ENCODE results near the gene UNC5C. TPM values are rescaled to one million over a fixed set of nuclear protein-coding genes. Genes with fewer than 3 reads are reported as not detected.

The UNC5C gene
- polyA plus RNA-seq, 1 of the 3 experiments (the other 2 are of a cell fraction), result 3.3 TPM

DNA sequence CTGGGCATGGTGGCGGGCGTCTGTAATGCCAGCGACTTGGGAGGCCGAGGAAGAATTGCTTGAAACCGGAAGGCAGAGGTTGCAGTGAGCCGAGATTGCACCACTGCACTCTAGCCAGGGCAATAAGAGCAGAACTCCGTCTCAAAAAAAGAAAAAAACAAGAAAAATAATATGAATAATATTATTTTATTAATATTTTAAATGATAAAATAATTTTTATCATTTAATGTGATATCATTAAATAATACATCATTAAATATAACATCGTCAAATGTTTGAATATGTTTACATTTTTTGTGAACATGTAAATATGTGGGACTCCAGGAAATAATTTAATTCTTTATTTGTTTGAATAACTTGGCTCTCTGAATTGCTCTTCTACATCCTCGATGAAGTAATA lies 15.5 kb downstream of the UNC5C start:
- TF ChIP-seq SMC3 (IDR thresholded peaks at IDR 0.05; ENCODE audit: low read depth, low read length) (no peak), NFIC (IDR thresholded peaks at IDR 0.05; ENCODE audit: borderline replicate concordance) (no peak), IRF3 (IDR thresholded peaks at IDR 0.05; ENCODE audit: low read depth, low read length) (no peak), TAF1 (IDR thresholded peaks at IDR 0.05; ENCODE audit: borderline replicate concordance, low read depth, low read length) (no peak), JUND (IDR thresholded peaks at IDR 0.05) (no peak), MAX (IDR thresholded peaks at IDR 0.05; ENCODE audit: low read depth) (no peak), POLR2AphosphoS5 (IDR thresholded peaks at IDR 0.05; ENCODE audit: low read depth, low read length) (no peak), CHD2 (IDR thresholded peaks at IDR 0.05; ENCODE audit: low read length, partially characterized antibody) (no peak), TEAD4 (IDR thresholded peaks at IDR 0.05; ENCODE audit: borderline replicate concordance, insufficient read depth) (no peak), EP300 (IDR thresholded peaks at IDR 0.05; ENCODE audit: borderline replicate concordance in 1 of 2, low read depth in 1 of 2, low read length in 1 of 2) (no peak)
- Histone ChIP-seq H3K9me2 (no peaks in the 10 kb centered on the region), H3K4me2 (0 out of 2 replicates have a peak overlapping the region, but pooled peaks have one; percentile 72), H3K9me3 (no peaks in the 10 kb centered on the region), H3K4me1 (ENCODE audit: control insufficient read depth in 1 of 2, insufficient read depth in 2 of 2, low read depth in 1 of 2, low read length in 1 of 2) (peaks cover 26 to 68% of the 10 kb centered on the region in 2 experiments; a peak in 3 of 4 replicates), H4K20me1 (ENCODE audit: insufficient read depth) (no peaks in the 10 kb centered on the region; the same call in 1 of the 2 replicates), H3K9ac (no peak overlapping the region), H3K27me3 (ENCODE audit: insufficient read depth) (no peaks in the 10 kb centered on the region), H3K4me3 (ENCODE audit: low read depth in 2 of 2, low read length in 1 of 2) (no peak overlapping the region), H3K36me3 (replicated peaks in 1 of 2; ENCODE audit: control insufficient read depth in 1 of 2, insufficient read depth in 2 of 2, low read length in 1 of 2) (peaks cover 0 to 2% of the 10 kb centered on the region in 2 experiments), H3K27ac (ENCODE audit: low read depth in 2 of 2, low read length in 1 of 2) (peak overlapping the region in 1 of 2 experiments; percentile 97; a peak in 2 of 4 replicates), H3K79me2 (ENCODE audit: insufficient read depth) (peaks cover 18% of the 10 kb centered on the region), H3F3A (replicated peaks; ENCODE audit: insufficient read depth) (peaks cover 9% of the 10 kb centered on the region), H2AFZ (ENCODE audit: low read depth) (no peak overlapping the region)
- DNase-seq, result no peak
- 89% methylated on average over 9 of the region's 9 CpGs for WGBS (ENCODE audit: low lambda C conversion rate)
- ChIA-PET CTCF (no interaction called here), POLR2A (interaction anchor here (1.2 kb wide), 1 partner anchor 14 kb away, joined by 6 read pairs; no protein-coding TSS in a partner anchor)

DNA sequence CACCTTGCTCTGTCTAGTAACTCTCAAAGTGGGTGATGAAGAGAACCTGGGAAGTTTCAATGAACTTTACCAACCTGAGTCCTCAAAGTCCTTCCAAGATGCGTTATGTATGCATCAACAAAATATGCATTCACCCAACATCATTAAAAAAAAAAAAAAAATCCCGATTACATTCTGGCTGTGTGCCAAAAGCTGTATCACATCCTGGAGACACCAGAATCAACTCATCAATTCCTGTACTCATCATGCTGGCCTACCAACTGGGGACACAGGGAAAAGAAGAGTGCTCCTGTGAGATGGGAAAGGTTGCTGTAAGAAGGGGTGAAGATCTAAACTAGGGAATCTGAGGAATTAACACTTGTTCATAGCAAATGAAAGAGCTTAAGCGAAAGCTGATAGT lies 16.5 kb downstream of the UNC5C start:
- no peak for TF ChIP-seq RCOR1 (IDR thresholded peaks at IDR 0.05; ENCODE audit: low read length)
- peak; percentile 91 for TF ChIP-seq NFIC (IDR thresholded peaks at IDR 0.05; ENCODE audit: borderline replicate concordance)
- TF ChIP-seq PBX3 (IDR thresholded peaks at IDR 0.05), result 0 out of 2 replicates have a peak, but pooled peaks have one; percentile 26

More for the DNA sequence above, 16.5 kb downstream of the UNC5C start:
- no peaks in the 10 kb centered on the region for H3K36me3 ChIP-seq (replicated peaks in 1 of 2; ENCODE audit: control insufficient read depth in 1 of 2, insufficient read depth in 2 of 2, low read length in 1 of 2)
- no peak overlapping the region for H2AFZ ChIP-seq (ENCODE audit: low read depth)
- H3K4me3 ChIP-seq (ENCODE audit: low read depth in 2 of 2, low read length in 1 of 2), result no peak overlapping the region
- peaks cover 9% of the 10 kb centered on the region for H3F3A ChIP-seq (replicated peaks; ENCODE audit: insufficient read depth)
- no peaks in the 10 kb centered on the region for H3K9me3 ChIP-seq
- POLR2A ChIA-PET, result interaction anchor here (1.2 kb wide), 1 partner anchor 15 kb away, joined by 6 read pairs; no protein-coding TSS in a partner anchor
- H4K20me1 ChIP-seq (ENCODE audit: insufficient read depth), result no peaks in the 10 kb centered on the region; the same call in 1 of the 2 replicates
- peak overlapping the region; percentile 19 to 97; a peak in 2 of 4 replicates for H3K27ac ChIP-seq (ENCODE audit: low read depth in 2 of 2, low read length in 1 of 2)
- DNase-seq, result no peak
- WGBS (ENCODE audit: low lambda C conversion rate), result 60% methylated on average over 3 of the region's 3 CpGs
- H3K27me3 ChIP-seq (ENCODE audit: insufficient read depth), result no peaks in the 10 kb centered on the region
- H3K4me2 ChIP-seq, result 0 out of 2 replicates have a peak overlapping the region, but pooled peaks have one; percentile 18
- peaks cover 26 to 74% of the 10 kb centered on the region in 2 experiments; a peak in 3 of 4 replicates for H3K4me1 ChIP-seq (ENCODE audit: control insufficient read depth in 1 of 2, insufficient read depth in 2 of 2, low read depth in 1 of 2, low read length in 1 of 2)
- CTCF ChIA-PET, result interaction anchor here (1.1 to 1.4 kb wide), 4 partner anchors 9 to 31 kb away, joined by 3 to 4 read pairs (median 4); no protein-coding TSS in a partner anchor
- no peak overlapping the region for H3K9ac ChIP-seq
- no peaks in the 10 kb centered on the region for H3K9me2 ChIP-seq
- peaks cover 18% of the 10 kb centered on the region for H3K79me2 ChIP-seq (ENCODE audit: insufficient read depth)
